HG02840 (cell line): ENCODE results near the gene GABRG2.
"Not testable (repeated sequence)": the region's sequence is repeated elsewhere in the genome, so short reads cannot be mapped to it uniquely, and the experiment has no call there.

ENCODE experiments used
- ATAC-seq: cut with Tn5 transposase; IDR thresholded peaks from one replicate; pipeline ENCODE4 v1.9.1; 2021; ENCODE audit warnings: mild to moderate bottlenecking, moderate library complexity, moderate number of reproducible peaks; ENCODE audit not compliant: unreplicated experiment, low FRiP score

GABRG2 gene

GRCh38 chr5:162067655-162068411 is at the start of gene GABRG2:
GABRG2 (plus strand) TSS chr5:162067773; CDS start chr5:162068000, 227 bp downstream.
- ATAC-seq: no peak

GRCh38 chr5:162025312-162025711 is 42.3 kb upstream of the GABRG2 start:
- ATAC-seq: no peak

- no peak for ATAC-seq
Measured at GRCh38 chr5:162026803-162027202, 40.8 kb upstream of the GABRG2 start.

- no peak for ATAC-seq
Measured at GRCh38 chr5:162037431-162037830, 30.1 kb upstream of the GABRG2 start.

- no peak for ATAC-seq
Measured at GRCh38 chr5:162047279-162047678, 20.3 kb upstream of the GABRG2 start.

- ATAC-seq: no peak
Measured at GRCh38 chr5:162052676-162053075, 14.9 kb upstream of the GABRG2 start.

GRCh38 chr5:162055095-162055494 is 12.5 kb upstream of the GABRG2 start:
- not testable (repeated sequence) for ATAC-seq

GRCh38 chr5:162067162-162067561 is 411 bp upstream of the GABRG2 start:
- no peak for ATAC-seq

- ATAC-seq: no peak
Measured at GRCh38 chr5:162068412-162068811, 839 bp downstream of the GABRG2 start.

GRCh38 chr5:162068936-162069335 is 1.4 kb downstream of the GABRG2 start:
- no peak for ATAC-seq

- ATAC-seq: no peak
Measured at GRCh38 chr5:162078805-162079204, 11.2 kb downstream of the GABRG2 start.

- ATAC-seq: no peak
Measured at GRCh38 chr5:162091336-162091735, 23.8 kb downstream of the GABRG2 start.

GRCh38 chr5:162096448-162096847 is 28.9 kb downstream of the GABRG2 start:
- no peak for ATAC-seq

GRCh38 chr5:162107591-162107990 is 40.0 kb downstream of the GABRG2 start:
- ATAC-seq: no peak

- no peak for ATAC-seq
Measured at GRCh38 chr5:162119801-162120200, 52.2 kb downstream of the GABRG2 start.

GRCh38 chr5:162128117-162128516 is 60.5 kb downstream of the GABRG2 start:
- no peak for ATAC-seq

- no peak for ATAC-seq
Measured at GRCh38 chr5:162132348-162132747, 64.8 kb downstream of the GABRG2 start.

GRCh38 chr5:162139190-162139589 is 71.6 kb downstream of the GABRG2 start:
- no peak for ATAC-seq

GRCh38 chr5:162154242-162154641 is 86.7 kb downstream of the GABRG2 start:
- ATAC-seq: no peak

- ATAC-seq: no peak
Measured at GRCh38 chr5:162160401-162160800, 92.8 kb downstream of the GABRG2 start.

- ATAC-seq: no peak
Measured at GRCh38 chr5:162163663-162164062, 96.1 kb downstream of the GABRG2 start.

GRCh38 chr5:162174358-162174974 is 106.9 kb downstream of the GABRG2 start:
- no peak for ATAC-seq
